Astrocyte (in vitro differentiated cells and primary cell): ENCODE results near the gene CWC27. TPM values are rescaled to one million over a fixed set of nuclear protein-coding genes. Genes with fewer than 3 reads are reported as not detected.
A peak's percentile ranks its signal among the peaks of the same experiment; 100 is the strongest.

Source experiments
- DNase-seq: peaks from one replicate; pipeline ENCODE4 v3.0.0-alpha.2; 2010; ENCODE audit warnings: low read depth
- FAIRE-seq: peaks from 2 replicates; lab custom pipeline; 2011; peaks lifted over from hg19 to GRCh38; lab: Jason Lieb, UNC
- H2AFZ ChIP-seq: 2 replicates; pipeline ENCODE4 v1.6.0; 2012; ENCODE audit warnings: low read depth, low read length, inconsistent platforms
- H3K27ac ChIP-seq: 2 replicates; pipeline ENCODE4 v1.5.1; 2011; ENCODE audit warnings: low read depth, low read length, inconsistent platforms
- H3K27me3 ChIP-seq: 2 replicates; pipeline ENCODE4 v1.6.0; 2011; ENCODE audit warnings: low read length, inconsistent platforms; ENCODE audit not compliant: insufficient read depth
- H3K36me3 ChIP-seq: 2 replicates; pipeline ENCODE4 v1.5.1; 2011; ENCODE audit warnings: low read length, inconsistent platforms; ENCODE audit not compliant: insufficient read depth
- H3K4me1 ChIP-seq: 2 replicates; pipeline ENCODE4 v1.5.1; 2011; ENCODE audit warnings: low read length, inconsistent platforms; ENCODE audit not compliant: insufficient read depth
- H3K4me2 ChIP-seq: 2 replicates; pipeline ENCODE4 v1.6.0; 2012; ENCODE audit warnings: low read length, inconsistent platforms
- H3K4me3 ChIP-seq: 2 replicates; pipeline ENCODE4 v1.5.1; 2011; ENCODE audit warnings: low read depth, mild to moderate bottlenecking, low read length, inconsistent platforms; ENCODE audit not compliant: insufficient read depth
- H3K79me2 ChIP-seq: 2 replicates; pipeline ENCODE4 v1.6.0; 2012; ENCODE audit warnings: mild to moderate bottlenecking, low read length, inconsistent platforms; ENCODE audit not compliant: insufficient read depth
- H3K9ac ChIP-seq: 2 replicates; pipeline ENCODE4 v1.6.0; 2012; ENCODE audit warnings: mild to moderate bottlenecking, low read length, inconsistent platforms
- H3K9me3 ChIP-seq: 2 replicates; pipeline ENCODE4 v1.5.1; 2012; ENCODE audit warnings: low read depth, mild to moderate bottlenecking, low read length, inconsistent platforms; ENCODE audit not compliant: insufficient read depth
- H4K20me1 ChIP-seq: 2 replicates; pipeline ENCODE4 v1.6.0; 2012; ENCODE audit warnings: low read length, inconsistent platforms; ENCODE audit not compliant: insufficient read depth
- H3K27ac Mint-ChIP-seq: one replicate; pipeline ENCODE4 v1.8.0; 2021; ENCODE audit warnings: mild to moderate bottlenecking, mixed read lengths; ENCODE audit not compliant: unreplicated experiment
- H3K27me3 Mint-ChIP-seq: one replicate; pipeline ENCODE4 v1.8.0; 2021; ENCODE audit warnings: low read depth, mixed read lengths; ENCODE audit not compliant: unreplicated experiment
- H3K36me3 Mint-ChIP-seq: one replicate; pipeline ENCODE4 v1.8.0; 2021; ENCODE audit warnings: low read depth, mixed read lengths; ENCODE audit not compliant: unreplicated experiment
- H3K4me1 Mint-ChIP-seq: one replicate; pipeline ENCODE4 v1.8.0; 2021; ENCODE audit warnings: low read depth, mixed read lengths; ENCODE audit not compliant: unreplicated experiment
- H3K4me3 Mint-ChIP-seq: one replicate; pipeline ENCODE4 v1.8.0; 2021; ENCODE audit warnings: mild to moderate bottlenecking, moderate library complexity, mixed read lengths; ENCODE audit not compliant: unreplicated experiment
- H3K9me3 Mint-ChIP-seq: one replicate; pipeline ENCODE4 v1.8.0; 2021; ENCODE audit warnings: mild to moderate bottlenecking, mixed read lengths; ENCODE audit not compliant: unreplicated experiment
- EZH2 ChIP-seq: IDR thresholded peaks from 2 replicates; pipeline ENCODE4 v1.6.1; 2012; ENCODE audit warnings: mild to moderate bottlenecking, low read length, inconsistent platforms; ENCODE audit not compliant: insufficient read depth
- total RNA-seq: library from RNA; stranded (reverse); gene quantifications from 2 replicates; pipeline ENCODE4 v1.2.1, GENCODE V29; 2021
- TF ChIP-seq, protein P1 (sequence below): IDR thresholded peaks from 2 replicates; pipeline ENCODE4 v1.5.1; 2011; ENCODE audit warnings: low read depth, mild to moderate bottlenecking, inconsistent platforms, low read length, moderate library complexity; ENCODE audit not compliant: insufficient read depth

CWC27 gene
- total RNA-seq, 1 donor from 2014 or later = 25.7 TPM

GRCh38 chr5:65034029-65034812 lies 265.5 kb downstream of the CWC27 start:
- Mint-ChIP-seq H3K27ac (peak overlapping the region; percentile 90), H3K9me3 (peaks cover 2% of the 10 kb centered on the region), H3K4me1 (peaks cover 35% of the 10 kb centered on the region), H3K27me3 (no peaks in the 10 kb centered on the region), H3K4me3 (no peak overlapping the region), H3K36me3 (peaks cover 2% of the 10 kb centered on the region)
- H3K4me2 ChIP-seq = no peak overlapping the region
- FAIRE-seq (no peak), DNase-seq (no peak)
- H3K79me2 ChIP-seq = no peaks in the 10 kb centered on the region
- H3K9me3 ChIP-seq = peaks cover 3% of the 10 kb centered on the region
- no peak overlapping the region for H3K4me3 ChIP-seq
- no peak for TF ChIP-seq EZH2
- TF ChIP-seq, protein P1, sequence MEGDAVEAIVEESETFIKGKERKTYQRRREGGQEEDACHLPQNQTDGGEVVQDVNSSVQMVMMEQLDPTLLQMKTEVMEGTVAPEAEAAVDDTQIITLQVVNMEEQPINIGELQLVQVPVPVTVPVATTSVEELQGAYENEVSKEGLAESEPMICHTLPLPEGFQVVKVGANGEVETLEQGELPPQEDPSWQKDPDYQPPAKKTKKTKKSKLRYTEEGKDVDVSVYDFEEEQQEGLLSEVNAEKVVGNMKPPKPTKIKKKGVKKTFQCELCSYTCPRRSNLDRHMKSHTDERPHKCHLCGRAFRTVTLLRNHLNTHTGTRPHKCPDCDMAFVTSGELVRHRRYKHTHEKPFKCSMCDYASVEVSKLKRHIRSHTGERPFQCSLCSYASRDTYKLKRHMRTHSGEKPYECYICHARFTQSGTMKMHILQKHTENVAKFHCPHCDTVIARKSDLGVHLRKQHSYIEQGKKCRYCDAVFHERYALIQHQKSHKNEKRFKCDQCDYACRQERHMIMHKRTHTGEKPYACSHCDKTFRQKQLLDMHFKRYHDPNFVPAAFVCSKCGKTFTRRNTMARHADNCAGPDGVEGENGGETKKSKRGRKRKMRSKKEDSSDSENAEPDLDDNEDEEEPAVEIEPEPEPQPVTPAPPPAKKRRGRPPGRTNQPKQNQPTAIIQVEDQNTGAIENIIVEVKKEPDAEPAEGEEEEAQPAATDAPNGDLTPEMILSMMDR = no peak
- H3K9ac ChIP-seq = no peak overlapping the region
- peaks cover 6% of the 10 kb centered on the region for H3K4me1 ChIP-seq
- no peaks in the 10 kb centered on the region for H4K20me1 ChIP-seq
- H3K27ac ChIP-seq = peak overlapping the region; percentile 97
- H3K36me3 ChIP-seq = no peaks in the 10 kb centered on the region
- H3K27me3 ChIP-seq = no peaks in the 10 kb centered on the region
- no peak overlapping the region for H2AFZ ChIP-seq

DNA sequence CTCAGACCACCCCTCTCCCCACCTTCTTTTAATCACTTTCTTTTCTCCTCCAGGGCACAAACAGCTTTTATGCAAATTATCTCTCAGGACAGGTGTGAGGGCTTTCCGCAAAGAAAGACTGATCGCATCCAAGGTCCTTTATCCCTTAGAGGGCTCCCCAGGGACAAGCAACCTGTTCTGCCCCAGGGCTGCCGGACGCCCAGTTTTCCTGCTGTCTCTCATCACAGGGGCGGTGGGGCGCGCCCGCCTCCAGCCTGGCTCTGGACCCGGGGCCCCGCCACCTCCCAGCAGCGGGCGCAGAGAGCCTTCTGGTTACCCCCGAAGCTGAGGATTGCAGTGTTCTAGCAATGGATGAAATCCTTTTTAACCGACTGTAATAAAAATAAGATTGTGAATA lies 266.1 kb downstream of the CWC27 start:
- no peaks in the 10 kb centered on the region for H3K79me2 ChIP-seq
- H3K36me3 Mint-ChIP-seq = peaks cover 2% of the 10 kb centered on the region
- peak overlapping the region; percentile 85 for H3K9ac ChIP-seq
- H3K27me3 Mint-ChIP-seq = no peaks in the 10 kb centered on the region
- peak overlapping the region; percentile 97 for H3K27ac ChIP-seq
- H2AFZ ChIP-seq = peak overlapping the region; percentile 90
- H3K4me1 ChIP-seq = peaks cover 6% of the 10 kb centered on the region
- TF ChIP-seq, protein P1 = no peak
- no peak for TF ChIP-seq EZH2
- H3K4me2 ChIP-seq = peak overlapping the region; percentile 73
- no peaks in the 10 kb centered on the region for H3K27me3 ChIP-seq
- peak overlapping the region; percentile 96 for H3K27ac Mint-ChIP-seq
- peak overlapping the region; percentile 49 for H3K4me3 ChIP-seq
- H3K9me3 ChIP-seq = peaks cover 3% of the 10 kb centered on the region
- no peak for DNase-seq
- no peak overlapping the region for H3K4me3 Mint-ChIP-seq
- H4K20me1 ChIP-seq = no peaks in the 10 kb centered on the region
- H3K36me3 ChIP-seq = no peaks in the 10 kb centered on the region
- no peak for FAIRE-seq
- peaks cover 2% of the 10 kb centered on the region for H3K9me3 Mint-ChIP-seq
- peaks cover 32% of the 10 kb centered on the region for H3K4me1 Mint-ChIP-seq
